Upper lobe of left lung (tissue), 4 donors: Measurements from ENCODE around the gene COL27A1.

ENCODE experiments used
- CTCF ChIP-seq, 6 experiments: fragments of 450-650 bp in 4 of 6; fragments of 200-600 bp in 2 of 6; sonication (generic) in 2 of 6; IDR thresholded peaks; one replicate each; pipeline ENCODE4 v1.5.1; 2016 to 2019; ENCODE audit warnings: antibody characterized with exemption in 6 of 6
- EP300 ChIP-seq, 4 donors: sonication (generic); formaldehyde crosslinking; IDR thresholded peaks; one replicate each; pipeline ENCODE4 v1.5.1; 2017; ENCODE audit warnings: antibody characterized with exemption in 4 of 4, control low read depth in 2 of 4
- POLR2AphosphoS5 ChIP-seq, 2 donors: sonication (generic); formaldehyde crosslinking; IDR thresholded peaks; one replicate each; pipeline ENCODE4 v1.5.1; 2017; ENCODE audit warnings: antibody characterized with exemption in 2 of 2

GRCh38 chr9:114126247-114127060 is 28.9 kb upstream of the COL27A1 start:
- TF ChIP-seq CTCF (IDR thresholded peaks at IDR 0.05) (no peak), EP300 (IDR thresholded peaks at IDR 0.05) (no peak), POLR2AphosphoS5 (IDR thresholded peaks at IDR 0.05) (no peak)
